Caco-2 (cell line): ENCODE measurements around the gene ZNF547. TPM values are rescaled to one million over a fixed set of nuclear protein-coding genes. Genes with fewer than 3 reads are reported as not detected.

Experiments
- BruUV-seq: library from RNA; stranded (reverse); fragments of 400-500 nt; replicated peaks from 2 replicates; lab custom pipeline; 2021; lab: Mats Ljungman, UMichigan
- CTCF ChIA-PET: fragments of 300-600 bp; sonication (Branson Sonifier 250); formaldehyde crosslinking; loops from one replicate; lab custom pipeline; 2022; ENCODE audit warnings: antibody characterized with exemption; lab: Charles Lee
- POLR2A ChIA-PET: fragments of 300-600 bp; sonication (Branson Sonifier 250); formaldehyde crosslinking; loops from one replicate; lab custom pipeline; 2022; ENCODE audit warnings: antibody characterized with exemption; lab: Charles Lee
- DNase-seq, 2 experiments: peaks; one replicate each; pipeline versions ENCODE4 v3.0.0 to v3.0.0-alpha.2; 2020 to 2022
- H3K27me3 ChIP-seq: replicated peaks from 2 replicates; pipeline ENCODE4 v1.6.0; 2011; ENCODE audit warnings: low read length; ENCODE audit not compliant: control insufficient read depth, insufficient read depth
- H3K36me3 ChIP-seq: 2 replicates; pipeline ENCODE4 v1.5.1; 2011; ENCODE audit warnings: low read length; ENCODE audit not compliant: control insufficient read depth, insufficient read depth
- H3K4me1 ChIP-seq: fragments of 250-450 bp; sonication (Bioruptor Pico); 2 replicates; pipeline ENCODE4 v1.5.1; 2020; ENCODE audit warnings: mild to moderate bottlenecking
- H3K4me3 ChIP-seq: 2 replicates; pipeline ENCODE4 v1.5.1; 2011; ENCODE audit warnings: low read depth, mild to moderate bottlenecking, control low read depth, low read length
- H3K9me3 ChIP-seq: fragments of 250-450 bp; sonication (Bioruptor Pico); 2 replicates; pipeline ENCODE4 v1.5.1; 2020; ENCODE audit warnings: mild to moderate bottlenecking, moderate library complexity
- H3K27ac Mint-ChIP-seq: one replicate; pipeline ENCODE4 v1.8.0; 2022; ENCODE audit warnings: mixed read lengths; ENCODE audit not compliant: unreplicated experiment
- H3K27me3 Mint-ChIP-seq: one replicate; pipeline ENCODE4 v1.8.0; 2022; ENCODE audit warnings: mixed read lengths; ENCODE audit not compliant: insufficient read depth, unreplicated experiment
- H3K36me3 Mint-ChIP-seq: one replicate; pipeline ENCODE4 v1.8.0; 2022; ENCODE audit warnings: mild to moderate bottlenecking, mixed read lengths; ENCODE audit not compliant: insufficient read depth, unreplicated experiment
- H3K4me1 Mint-ChIP-seq: one replicate; pipeline ENCODE4 v1.8.0; 2022; ENCODE audit warnings: low read depth, mixed read lengths; ENCODE audit not compliant: unreplicated experiment
- H3K4me3 Mint-ChIP-seq: one replicate; pipeline ENCODE4 v1.8.0; 2022; ENCODE audit warnings: mild to moderate bottlenecking, moderate library complexity, mixed read lengths; ENCODE audit not compliant: unreplicated experiment
- H3K9me3 Mint-ChIP-seq: one replicate; pipeline ENCODE4 v1.8.0; 2022; ENCODE audit warnings: mixed read lengths; ENCODE audit not compliant: unreplicated experiment
- CTCF ChIP-seq, 2 experiments: fragments of 200-600 bp in 1 of 2; IDR thresholded peaks; 1 replicate in 1 of 2; 2 replicates in 1 of 2; pipeline versions ENCODE4 v1.5.1 to v1.8.0; 2011 to 2022; ENCODE audit warnings: antibody characterized with exemption in 1 of 2, control low read depth in 1 of 2, inconsistent platforms in 1 of 2, low read depth in 1 of 2, low read length in 1 of 2, mild to moderate bottlenecking in 1 of 2, moderate library complexity in 1 of 2; ENCODE audit not compliant: insufficient read depth in 1 of 2, severe bottlenecking in 1 of 2, unreplicated experiment in 1 of 2
- intact Hi-C: fragments of 100-400 bp; cut with micrococcal nuclease; formaldehyde crosslinking; loops from one replicate; pipeline ENCODE4 v1.10.0; 2022; ENCODE audit not compliant: unreplicated experiment
- total RNA-seq: library from RNA; stranded (reverse); gene quantifications from 2 replicates; pipeline ENCODE4 v1.2.3, GENCODE V29; 2022

Gene ZNF547
- total RNA-seq, 1 experiment from 2014 or later = 1.8 TPM

DNA sequence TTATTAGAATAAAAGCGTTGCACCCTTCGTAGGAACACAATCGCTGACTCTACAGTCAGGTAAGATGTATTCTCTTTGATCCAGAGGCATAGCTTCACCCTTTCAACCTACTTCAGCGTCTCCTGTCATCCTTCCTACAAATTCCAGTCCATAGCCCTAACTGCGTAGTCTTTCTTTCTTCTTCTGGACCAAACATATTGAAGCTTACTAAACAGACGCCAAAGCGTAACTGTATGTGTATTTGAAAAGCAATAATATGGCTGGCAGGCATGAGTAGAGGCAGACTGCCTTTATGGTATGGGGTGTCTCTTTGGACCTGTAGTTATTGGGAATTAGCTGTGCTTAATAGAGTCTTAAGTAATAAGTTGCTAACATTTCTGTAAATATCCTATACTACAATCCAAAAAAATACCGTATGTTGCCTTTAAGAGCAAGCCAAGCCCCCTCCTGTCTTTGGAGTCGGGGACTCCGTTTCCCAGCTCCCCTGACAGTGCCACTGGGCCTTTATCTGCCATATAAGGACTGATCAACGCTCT is 25.9 kb downstream of the ZNF547 start:
- Histone ChIP-seq H3K4me3 (peak overlapping the region; percentile 22), H3K36me3 (no peaks in the 10 kb centered on the region), H3K27me3 (no peaks in the 10 kb centered on the region), H3K9me3 (0 out of 2 replicates have a peak, but pooled peaks cover 8% of the 10 kb centered on the region), H3K4me1 (no peaks in the 10 kb centered on the region)
- ChIA-PET CTCF (interaction anchor here (1.0 kb wide), 1 partner anchor 26 kb away, joined by 3 read pairs; the partner anchor contains the start of genes TRAPPC2B and ZNF547), POLR2A (interaction anchor here (0.9 kb wide), 1 partner anchor 26 kb away, joined by 3 read pairs; the partner anchor contains the start of genes TRAPPC2B and ZNF547)
- Mint-ChIP-seq H3K4me3 (peak overlapping the region; percentile 86), H3K9me3 (peaks cover 30% of the 10 kb centered on the region), H3K4me1 (peaks cover 10% of the 10 kb centered on the region), H3K36me3 (peaks cover 11% of the 10 kb centered on the region), H3K27ac (peak overlapping the region; percentile 60), H3K27me3 (no peaks in the 10 kb centered on the region)
- intact Hi-C loops = no loop called here
- DNase-seq = no peak
- TF ChIP-seq CTCF (IDR thresholded peaks at IDR 0.05; ENCODE audit: insufficient read depth in 1 of 2, low read depth in 1 of 2, low read length in 1 of 2, severe bottlenecking in 1 of 2, unreplicated experiment in 1 of 2) = no peak
- no TSS peak for BruUV-seq

DNA sequence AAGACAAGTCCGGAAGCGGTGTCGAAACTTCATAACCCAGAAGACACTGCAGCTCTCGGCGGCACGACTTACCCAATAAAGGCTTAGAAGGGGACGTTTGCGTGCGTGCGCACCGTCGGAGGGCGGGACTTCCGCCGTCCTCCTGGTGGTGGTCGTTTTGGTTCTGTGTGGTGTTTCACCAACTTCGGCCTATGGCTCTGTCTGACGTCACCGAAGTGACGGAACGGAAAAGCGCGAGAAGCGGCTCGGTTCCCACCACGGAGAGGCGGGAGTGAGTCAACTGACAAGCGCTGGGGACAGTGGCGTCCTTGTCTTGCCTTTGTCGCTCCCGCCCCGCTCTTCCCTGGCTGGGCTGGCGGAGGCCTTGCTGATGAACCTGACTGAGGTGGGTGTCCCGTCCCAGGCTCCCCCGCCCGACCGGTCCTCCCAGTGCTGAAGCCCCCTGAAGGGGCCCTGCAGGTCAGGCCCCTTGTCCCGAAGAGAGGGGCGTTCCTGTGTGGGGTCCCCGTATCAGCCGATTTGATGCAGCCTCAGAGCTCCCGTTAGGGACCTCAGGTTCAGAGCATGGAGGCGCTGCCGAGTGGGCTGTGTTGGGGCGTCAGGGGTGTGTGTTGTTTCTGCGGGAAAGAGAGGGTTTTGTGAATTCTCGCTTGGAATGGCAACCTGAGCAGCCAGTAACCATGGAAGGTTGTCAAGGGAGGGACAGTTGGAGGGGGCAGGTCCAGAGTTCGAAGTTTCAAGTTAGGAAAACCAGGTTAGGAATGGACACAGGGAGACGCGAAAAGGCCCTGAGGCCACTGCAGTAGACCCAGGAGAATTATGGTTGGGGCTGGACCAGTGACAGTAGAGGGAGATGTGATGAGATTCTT is 26.6 kb downstream of the ZNF547 start, which contains the start of gene ZNF548:
TSS of gene ZNF548 (plus strand) at position 125 of the 869 bp plus-strand sequence. CDS start at position 371, 246 bp downstream.
- ChIA-PET CTCF (interaction anchor here (1.0 kb wide), 1 partner anchor 27 kb away, joined by 3 read pairs; the partner anchor contains the start of genes TRAPPC2B and ZNF547), POLR2A (interaction anchor here (0.9 kb wide), 1 partner anchor 27 kb away, joined by 3 read pairs; the partner anchor contains the start of genes TRAPPC2B and ZNF547)
- Histone ChIP-seq H3K9me3 (0 out of 2 replicates have a peak, but pooled peaks cover 8% of the 10 kb centered on the region), H3K4me1 (no peaks in the 10 kb centered on the region), H3K4me3 (peak within 1 kb of the TSS; percentile 53), H3K36me3 (no peaks in the 10 kb centered on the region), H3K27me3 (no peaks in the 10 kb centered on the region)
- TF ChIP-seq CTCF (IDR thresholded peaks at IDR 0.05; ENCODE audit: insufficient read depth in 1 of 2, low read depth in 1 of 2, low read length in 1 of 2, severe bottlenecking in 1 of 2, unreplicated experiment in 1 of 2) = no peak
- Mint-ChIP-seq H3K4me1 (peaks cover 10% of the 10 kb centered on the region), H3K27me3 (no peaks in the 10 kb centered on the region), H3K27ac (peak within 1 kb of the TSS; percentile 60), H3K4me3 (peak within 1 kb of the TSS; percentile 86), H3K36me3 (peaks cover 11% of the 10 kb centered on the region), H3K9me3 (peaks cover 35% of the 10 kb centered on the region)
- DNase-seq = peak; percentile 88 to 91
- intact Hi-C loops = no loop called here
- BruUV-seq = TSS peak; percentile 62

DNA sequence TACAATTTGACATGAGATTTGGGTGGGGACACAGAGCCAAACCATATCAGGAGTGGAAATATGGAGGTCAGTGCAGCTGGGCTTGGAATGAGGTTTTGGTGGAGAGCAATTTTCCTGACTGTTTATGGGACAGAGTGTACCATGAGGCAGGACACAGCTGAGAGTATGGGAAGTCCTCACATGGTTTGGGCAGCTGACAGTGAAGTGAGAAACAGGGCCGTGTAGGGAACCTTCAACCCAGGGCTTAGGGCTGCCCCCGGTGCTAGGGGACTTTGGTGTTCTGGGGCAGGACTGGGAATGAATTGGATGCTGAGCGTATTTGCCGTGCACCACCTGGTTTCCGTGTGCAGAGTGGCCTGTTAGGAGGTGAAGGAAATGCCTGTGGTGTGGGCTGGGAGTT is 32.4 kb downstream of the ZNF547 start:
- Histone ChIP-seq H3K27me3 (no peaks in the 10 kb centered on the region), H3K9me3 (no peaks in the 10 kb centered on the region), H3K4me1 (no peaks in the 10 kb centered on the region), H3K4me3 (no peak overlapping the region), H3K36me3 (no peaks in the 10 kb centered on the region)
- H3K4me3 Mint-ChIP-seq = no peak overlapping the region
- peaks cover 27% of the 10 kb centered on the region for H3K9me3 Mint-ChIP-seq
- intact Hi-C loops = no loop called here
- no peak for DNase-seq
- no peak for TF ChIP-seq CTCF (IDR thresholded peaks at IDR 0.05; ENCODE audit: insufficient read depth in 1 of 2, low read depth in 1 of 2, low read length in 1 of 2, severe bottlenecking in 1 of 2, unreplicated experiment in 1 of 2)
- no peak overlapping the region for H3K27ac Mint-ChIP-seq
- ChIA-PET POLR2A (no interaction called here), CTCF (no interaction called here)
- BruUV-seq = no TSS peak
- H3K27me3 Mint-ChIP-seq = no peaks in the 10 kb centered on the region
- peaks cover 6% of the 10 kb centered on the region for H3K36me3 Mint-ChIP-seq
- H3K4me1 Mint-ChIP-seq = peaks cover 2% of the 10 kb centered on the region
